K562 (cell line): ENCODE results near the gene DDX51. TPM values are rescaled to one million over a fixed set of nuclear protein-coding genes. Genes with fewer than 3 reads are reported as not detected.

Source experiments
- ATAC-seq: fragments of 200-7000 bp; cut with Tn5 transposase; 3 replicates; pipeline ENCODE4 v1.9.1; 2020; ENCODE audit warnings: moderate library complexity
- BruUV-seq: library from RNA; stranded (reverse); fragments of 400-500 nt; replicated peaks from 2 replicates; lab custom pipeline; 2021; lab: Mats Ljungman, UMichigan
- CTCF ChIA-PET: fragments of 300-600 bp; formaldehyde crosslinking; extraction: SDS; loops from one replicate; lab custom pipeline; 2021; ENCODE audit warnings: low intra/inter-chr PET ratio; lab: Yijun Ruan, JAX
- POLR2A ChIA-PET: fragments of 300-600, 350-650 bp; sonication (Branson Sonifier 250); formaldehyde crosslinking; extraction: SDS; loops from one replicate; lab custom pipeline; 2021; ENCODE audit warnings: antibody characterized with exemption, inconsistent platforms; lab: Yijun Ruan, JAX
- DNase-seq, 4 experiments: peaks; one replicate each; pipeline versions ENCODE4 v3.0.0 to v3.0.0-alpha.2; 2011 to 2018; ENCODE audit warnings: low spot score in 3 of 4, mixed read lengths in 3 of 4; ENCODE audit errors: extremely low read depth in 1 of 4
- FAIRE-seq: peaks from 2 replicates; lab custom pipeline; 2011; peaks lifted over from hg19 to GRCh38; lab: Jason Lieb, UNC
- H2AFZ ChIP-seq: 2 replicates; pipeline ENCODE4 v1.6.0; 2011; ENCODE audit warnings: low read depth, low read length, control low read depth, inconsistent platforms
- H3K27ac ChIP-seq: fragments of 200-600 bp; 3 replicates; pipeline ENCODE4 v1.8.0; 2011; ENCODE audit warnings: low read depth, mild to moderate bottlenecking, control low read depth, inconsistent platforms, low read length, moderate library complexity, mixed read lengths; ENCODE audit errors: extremely low read depth
- H3K27me3 ChIP-seq, 2 experiments: fragments of 300-600 bp in 1 of 2; 2 replicates in 1 of 2; 3 replicates in 1 of 2; pipeline versions ENCODE4 v1.6.0 to v1.8.0; 2011; ENCODE audit warnings: inconsistent platforms in 2 of 2, low read length in 2 of 2, mild to moderate bottlenecking in 1 of 2, mixed read lengths in 1 of 2, moderate library complexity in 1 of 2; ENCODE audit not compliant: control insufficient read depth in 2 of 2, insufficient read depth in 2 of 2
- H3K36me3 ChIP-seq: fragments of 300-600 bp; 3 replicates; pipeline ENCODE4 v1.8.0; 2011; ENCODE audit warnings: mild to moderate bottlenecking, low read length, inconsistent platforms; ENCODE audit not compliant: control insufficient read depth, insufficient read depth
- H3K4me1 ChIP-seq, 2 experiments: fragments of 200-600 bp in 1 of 2; replicated peaks in 1 of 2; 2 replicates in 1 of 2; 3 replicates in 1 of 2; pipeline versions ENCODE4 v1.5.1 to v1.8.0; 2011; ENCODE audit warnings: inconsistent platforms in 2 of 2, low read length in 2 of 2, mild to moderate bottlenecking in 1 of 2, mixed read lengths in 1 of 2, moderate library complexity in 1 of 2; ENCODE audit not compliant: control insufficient read depth in 2 of 2, insufficient read depth in 2 of 2
- H3K4me2 ChIP-seq: 2 replicates; pipeline ENCODE4 v1.6.1; 2011; ENCODE audit warnings: low read length, control low read depth, inconsistent platforms, mixed read lengths; ENCODE audit not compliant: insufficient read depth
- H3K4me3 ChIP-seq: fragments of 200-600 bp; sonication (generic), shearing (Covaris generic); 2 replicates; pipeline ENCODE4 v1.5.1; 2016; ENCODE audit warnings: control low read depth, inconsistent platforms
- H3K79me2 ChIP-seq: fragments of 200-600 bp; 3 replicates; pipeline ENCODE4 v1.8.0; 2011; ENCODE audit warnings: low read length, inconsistent platforms; ENCODE audit not compliant: control insufficient read depth, insufficient read depth
- H3K9ac ChIP-seq, 2 experiments: 2 replicates each; pipeline versions ENCODE4 v1.6.0 to v1.6.1; 2011; ENCODE audit warnings: low read depth in 2 of 2, low read length in 2 of 2, control low read depth in 1 of 2, inconsistent platforms in 1 of 2, mild to moderate bottlenecking in 1 of 2, mixed read lengths in 1 of 2; ENCODE audit not compliant: insufficient read depth in 1 of 2
- H3K9me1 ChIP-seq: one replicate; pipeline ENCODE4 v1.6.0; 2011; ENCODE audit warnings: inconsistent platforms, mild to moderate bottlenecking, low read length, moderate library complexity; ENCODE audit not compliant: control insufficient read depth, insufficient read depth
- H3K9me3 ChIP-seq: replicated peaks from 2 replicates; pipeline ENCODE4 v1.5.1; 2011; ENCODE audit warnings: low read depth, low read length, inconsistent platforms; ENCODE audit not compliant: control insufficient read depth, insufficient read depth
- H4K20me1 ChIP-seq: replicated peaks from 2 replicates; pipeline ENCODE4 v1.6.1; 2011; ENCODE audit warnings: low read length, inconsistent platforms, mixed read lengths; ENCODE audit not compliant: control insufficient read depth, insufficient read depth
- ZNF263 ChIP-seq: sonication (generic); formaldehyde crosslinking; IDR thresholded peaks from 2 replicates; pipeline ENCODE4 v1.8.0; 2022; ENCODE audit warnings: mild to moderate bottlenecking, missing genetic modification reagents, borderline replicate concordance
- WGBS: fragments of 100-300 bp; shearing (Covaris generic); methylation state at CpG from one replicate; pipeline ENCODE4 v1.1.6; 2016; ENCODE audit warnings: low coverage, mixed read lengths; ENCODE audit not compliant: insufficient coverage; ENCODE audit errors: missing lambda C conversion rate; 5-methylcytosine and 5-hydroxymethylcytosine counted together
- in situ Hi-C: fragments of 300-500 bp; cut with MboI; formaldehyde crosslinking; loops from 4 replicates; pipeline ENCODE4 v1.15.0; 2018; ENCODE audit warnings: inconsistent platforms, mixed read lengths
- intact Hi-C: fragments of 100-400 bp; cut with micrococcal nuclease; formaldehyde crosslinking; loops from 2 replicates; pipeline ENCODE4 v1.14.2; 2022
- polyA plus RNA-seq, 8 experiments: library from polyadenylated mRNA; depleted of rRNA in 4 of 8; stranded (reverse) in 5 of 8; unstranded in 3 of 8; fragments of >200 nt; fragmentation: Nextera tagmentation in 2 of 8; fragmentation: Illumina TruSeq in 1 of 8; extraction: Ambion mirVana in 2 of 8; extraction: Trizol in 1 of 8; gene quantifications; 2 replicates each; pipeline versions ENCODE4 v1.2.1 to v1.2.3, GENCODE V29; 2011 to 2014; ENCODE audit warnings: inconsistent platforms in 1 of 8, missing spikeins in 1 of 8
- total RNA-seq, 7 experiments: library from RNA; depleted of rRNA in 6 of 7; stranded (reverse); fragments of >200 nt in 6 of 7; fragmentation: Illumina TruSeq in 2 of 7; extraction: Trizol in 2 of 7; gene quantifications; 2 replicates each; pipeline versions ENCODE4 v1.2.1 to v1.2.3, GENCODE V29; 2011 to 2021; ENCODE audit warnings: low replicate concordance in 1 of 7
- TF ChIP-seq, protein P1 (sequence below): fragments of 250-450 bp; sonication (Bioruptor Pico); IDR thresholded peaks from 2 replicates; pipeline ENCODE4 v1.8.0; 2021; ENCODE audit warnings: moderate library complexity, mild to moderate bottlenecking, inconsistent platforms

DDX51 gene
- total and polyA plus RNA-seq, 9 of the 15 experiments (the other 6 are each of a cell fraction or from before 2014, with no cell fraction given): 1.1 to 35.9 (median 12.4) TPM

DNA sequence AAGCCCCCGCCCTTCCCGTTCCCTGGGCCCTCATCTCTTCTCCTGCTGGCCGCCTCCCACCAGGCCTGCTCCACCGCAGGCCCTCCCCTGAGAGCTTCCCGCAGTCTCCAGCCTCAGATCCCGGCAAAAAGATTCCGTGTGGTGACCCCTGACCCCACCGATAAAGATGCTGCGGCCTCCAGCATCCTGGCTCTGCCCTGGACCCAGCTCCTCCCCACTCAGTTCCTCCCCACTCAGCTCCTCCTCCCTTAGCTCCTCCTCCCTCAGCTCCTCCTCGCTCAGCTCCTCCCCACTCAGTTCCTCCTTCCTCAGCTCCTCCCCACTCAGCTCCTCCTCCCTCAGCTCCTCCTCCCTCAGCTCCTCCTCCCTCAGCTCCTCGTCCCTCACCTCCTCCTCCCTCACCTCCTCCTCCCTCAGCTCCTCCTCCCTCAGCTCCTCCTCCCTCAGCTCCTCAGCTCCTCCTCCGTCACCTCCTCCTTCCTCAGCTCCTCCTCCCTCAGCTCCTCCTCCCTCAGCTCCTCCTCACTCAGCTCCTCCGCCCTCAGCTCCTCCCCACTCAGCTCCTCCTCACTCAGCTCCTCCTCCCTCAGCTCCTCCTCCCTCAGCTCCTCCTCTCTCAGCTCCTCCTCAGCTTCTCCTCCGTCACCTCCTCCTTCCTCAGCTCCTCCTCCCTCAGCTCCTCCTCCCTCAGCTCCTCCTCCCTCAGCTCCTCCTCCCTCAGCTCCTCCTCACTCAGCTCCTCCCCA, 17.1 kb upstream of the DDX51 start:
- H3K4me2 ChIP-seq: no peak overlapping the region
- BruUV-seq: no TSS peak
- peak; percentile 97 for TF ChIP-seq ZNF263 (CRISPR knock-in tag)
- TF ChIP-seq, protein P1, sequence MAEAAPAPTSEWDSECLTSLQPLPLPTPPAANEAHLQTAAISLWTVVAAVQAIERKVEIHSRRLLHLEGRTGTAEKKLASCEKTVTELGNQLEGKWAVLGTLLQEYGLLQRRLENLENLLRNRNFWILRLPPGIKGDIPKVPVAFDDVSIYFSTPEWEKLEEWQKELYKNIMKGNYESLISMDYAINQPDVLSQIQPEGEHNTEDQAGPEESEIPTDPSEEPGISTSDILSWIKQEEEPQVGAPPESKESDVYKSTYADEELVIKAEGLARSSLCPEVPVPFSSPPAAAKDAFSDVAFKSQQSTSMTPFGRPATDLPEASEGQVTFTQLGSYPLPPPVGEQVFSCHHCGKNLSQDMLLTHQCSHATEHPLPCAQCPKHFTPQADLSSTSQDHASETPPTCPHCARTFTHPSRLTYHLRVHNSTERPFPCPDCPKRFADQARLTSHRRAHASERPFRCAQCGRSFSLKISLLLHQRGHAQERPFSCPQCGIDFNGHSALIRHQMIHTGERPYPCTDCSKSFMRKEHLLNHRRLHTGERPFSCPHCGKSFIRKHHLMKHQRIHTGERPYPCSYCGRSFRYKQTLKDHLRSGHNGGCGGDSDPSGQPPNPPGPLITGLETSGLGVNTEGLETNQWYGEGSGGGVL (CRISPR knock-in tag): no peak
- DNase-seq (no peak), ATAC-seq (no peak), FAIRE-seq (no peak)
- intact Hi-C loops (no loop called here), in situ Hi-C loops (no loop called here)
- H3K9me3 ChIP-seq: peaks cover 17% of the 10 kb centered on the region
- no peak overlapping the region for H3K9ac ChIP-seq
- no peaks in the 10 kb centered on the region; a peak in 1 of 5 replicates for H3K27me3 ChIP-seq
- peaks cover 0 to 32% of the 10 kb centered on the region in 2 experiments; a peak in 2 of 5 replicates for H3K4me1 ChIP-seq
- no peak overlapping the region for H3K27ac ChIP-seq
- ChIA-PET POLR2A (interaction anchor here (0.6 to 1.0 kb wide), 4 partner anchors 14 to 363 kb away, joined by 3 to 4 read pairs (median 3); no protein-coding TSS in a partner anchor), CTCF (no interaction called here)
- whole genome bisulfite sequencing: 86% methylated on average over 4 of the region's 14 CpGs
- no peak overlapping the region for H3K4me3 ChIP-seq
- peaks cover 23% of the 10 kb centered on the region for H3K36me3 ChIP-seq
- H3K79me2 ChIP-seq: no peaks in the 10 kb centered on the region
- H2AFZ ChIP-seq: no peak overlapping the region
- no peaks in the 10 kb centered on the region for H4K20me1 ChIP-seq
- no peaks in the 10 kb centered on the region for H3K9me1 ChIP-seq
